HEK293 (cell line): ENCODE results near the gene DVL1.

Source experiments
- BCL6B ChIP-seq: fragments of 450-650 bp; formaldehyde crosslinking; IDR thresholded peaks from 2 replicates; pipeline ENCODE4 v1.5.1; 2017; ENCODE audit warnings: missing biosample characterization, missing genetic modification characterization
- FEZF1 ChIP-seq: fragments of 450-650 bp; formaldehyde crosslinking; IDR thresholded peaks from 2 replicates; pipeline ENCODE4 v1.5.1; 2016; ENCODE audit warnings: missing biosample characterization, missing genetic modification characterization
- GFI1B ChIP-seq: fragments of 450-650 bp; formaldehyde crosslinking; IDR thresholded peaks from 2 replicates; pipeline ENCODE4 v1.5.1; 2016; ENCODE audit warnings: missing biosample characterization, missing genetic modification characterization
- KLF7 ChIP-seq: fragments of 450-650 bp; formaldehyde crosslinking; IDR thresholded peaks from 2 replicates; pipeline ENCODE4 v1.5.1; 2016; ENCODE audit warnings: missing biosample characterization, missing genetic modification characterization, borderline replicate concordance
- KLF9 ChIP-seq: fragments of 450-650 bp; formaldehyde crosslinking; IDR thresholded peaks from 2 replicates; pipeline ENCODE4 v1.5.1; 2016; ENCODE audit warnings: missing biosample characterization, missing genetic modification characterization, low read depth
- OVOL3 ChIP-seq: fragments of 450-650 bp; formaldehyde crosslinking; IDR thresholded peaks from 2 replicates; pipeline ENCODE4 v1.5.1; 2016; ENCODE audit warnings: missing biosample characterization, missing genetic modification characterization
- PRDM1 ChIP-seq: fragments of 450-650 bp; formaldehyde crosslinking; IDR thresholded peaks from 2 replicates; pipeline ENCODE4; 2016; ENCODE audit warnings: missing biosample characterization, missing genetic modification characterization
- SALL2 ChIP-seq: fragments of 450-650 bp; formaldehyde crosslinking; IDR thresholded peaks from 2 replicates; pipeline ENCODE4 v1.5.0; 2017; ENCODE audit warnings: missing biosample characterization, mild to moderate bottlenecking, missing genetic modification characterization, borderline replicate concordance
- SCRT1 ChIP-seq: fragments of 450-650 bp; formaldehyde crosslinking; IDR thresholded peaks from 2 replicates; pipeline ENCODE4 v1.5.1; 2016; ENCODE audit warnings: missing biosample characterization, missing genetic modification characterization, borderline replicate concordance
- ZEB2 ChIP-seq: fragments of 450-650 bp; formaldehyde crosslinking; IDR thresholded peaks from 2 replicates; pipeline ENCODE4 v1.5.1; 2016; ENCODE audit warnings: missing biosample characterization, missing genetic modification characterization
- ZFP37 ChIP-seq: fragments of 450-650 bp; formaldehyde crosslinking; IDR thresholded peaks from 2 replicates; pipeline ENCODE4 v1.5.1; 2016; ENCODE audit warnings: missing biosample characterization, missing genetic modification characterization
- ZFP41 ChIP-seq: fragments of 450-650 bp; formaldehyde crosslinking; IDR thresholded peaks from 2 replicates; pipeline ENCODE4 v1.5.1; 2016; ENCODE audit warnings: missing biosample characterization, missing genetic modification characterization, borderline replicate concordance
- ZNF132 ChIP-seq: fragments of 450-650 bp; formaldehyde crosslinking; IDR thresholded peaks from 2 replicates; pipeline ENCODE4 v1.5.1; 2017; ENCODE audit warnings: missing biosample characterization, missing genetic modification characterization, borderline replicate concordance
- ZNF169 ChIP-seq: fragments of 450-650 bp; formaldehyde crosslinking; IDR thresholded peaks from 2 replicates; pipeline ENCODE4 v1.5.1; 2016; ENCODE audit warnings: missing biosample characterization, missing genetic modification characterization
- ZNF2 ChIP-seq: fragments of 450-650 bp; formaldehyde crosslinking; IDR thresholded peaks from 2 replicates; pipeline ENCODE4 v1.5.1; 2016; ENCODE audit warnings: missing biosample characterization, missing genetic modification characterization
- ZNF221 ChIP-seq: fragments of 450-650 bp; formaldehyde crosslinking; IDR thresholded peaks from 2 replicates; pipeline ENCODE4 v1.5.1; 2017; ENCODE audit warnings: missing biosample characterization, missing genetic modification characterization, borderline replicate concordance
- ZNF23 ChIP-seq: fragments of 450-650 bp; formaldehyde crosslinking; IDR thresholded peaks from 2 replicates; pipeline ENCODE4 v1.5.1; 2016; ENCODE audit warnings: missing biosample characterization, missing genetic modification characterization, borderline replicate concordance
- ZNF26 ChIP-seq: fragments of 450-650 bp; formaldehyde crosslinking; IDR thresholded peaks from 2 replicates; pipeline ENCODE4 v1.5.1; 2016; ENCODE audit warnings: missing biosample characterization, missing genetic modification characterization
- ZNF341 ChIP-seq: fragments of 450-650 bp; formaldehyde crosslinking; IDR thresholded peaks from 2 replicates; pipeline ENCODE4; 2016; ENCODE audit warnings: low read depth, missing biosample characterization, missing genetic modification characterization
- ZNF350 ChIP-seq: fragments of 450-650 bp; formaldehyde crosslinking; IDR thresholded peaks from 2 replicates; pipeline ENCODE4 v1.5.0; 2017; ENCODE audit warnings: missing biosample characterization, mild to moderate bottlenecking, missing genetic modification characterization
- ZNF501 ChIP-seq: fragments of 450-650 bp; formaldehyde crosslinking; IDR thresholded peaks from 2 replicates; pipeline ENCODE4 v1.5.1; 2016; ENCODE audit warnings: missing biosample characterization, missing genetic modification characterization
- ZNF560 ChIP-seq: fragments of 450-650 bp; formaldehyde crosslinking; IDR thresholded peaks from 2 replicates; pipeline ENCODE4 v1.5.1; 2017; ENCODE audit warnings: missing biosample characterization, missing genetic modification characterization, borderline replicate concordance
- ZNF571 ChIP-seq: fragments of 450-650 bp; formaldehyde crosslinking; IDR thresholded peaks from 2 replicates; pipeline ENCODE4 v1.5.0; 2017; ENCODE audit warnings: missing biosample characterization, missing genetic modification characterization
- ZNF626 ChIP-seq: fragments of 450-650 bp; sonication (Bioruptor Pico); formaldehyde crosslinking; IDR thresholded peaks from 2 replicates; pipeline ENCODE4 v1.5.1; 2018; ENCODE audit warnings: missing biosample characterization, missing genetic modification characterization, inconsistent platforms
- ZNF664 ChIP-seq: fragments of 450-650 bp; formaldehyde crosslinking; IDR thresholded peaks from 2 replicates; pipeline ENCODE4 v1.5.1; 2016; ENCODE audit warnings: missing biosample characterization, missing genetic modification characterization
- ZNF670 ChIP-seq: fragments of 450-650 bp; formaldehyde crosslinking; IDR thresholded peaks from 2 replicates; pipeline ENCODE4 v1.5.1; 2016; ENCODE audit warnings: missing biosample characterization, missing genetic modification characterization, low read depth
- ZNF785 ChIP-seq: fragments of 450-650 bp; formaldehyde crosslinking; IDR thresholded peaks from 2 replicates; pipeline ENCODE4 v1.5.1; 2016; ENCODE audit warnings: missing biosample characterization, missing genetic modification characterization
- ZNF843 ChIP-seq: fragments of 450-650 bp; formaldehyde crosslinking; IDR thresholded peaks from 2 replicates; pipeline ENCODE4 v1.5.1; 2016; ENCODE audit warnings: missing biosample characterization, missing genetic modification characterization
- TF ChIP-seq, protein P1 (sequence below): sonication (generic); formaldehyde crosslinking; IDR thresholded peaks from 2 replicates; pipeline ENCODE4 v1.8.1; 2022; ENCODE audit warnings: mild to moderate bottlenecking, moderate library complexity, missing genetic modification reagents
- TF ChIP-seq, protein P2 (sequence below): fragments of 450-650 bp; formaldehyde crosslinking; IDR thresholded peaks from 2 replicates; pipeline ENCODE4 v1.5.1; 2016; ENCODE audit warnings: missing biosample characterization, missing genetic modification characterization
- TF ChIP-seq, protein P3 (sequence below): fragments of 450-650 bp; formaldehyde crosslinking; IDR thresholded peaks from 2 replicates; pipeline ENCODE4 v1.5.1; 2016; ENCODE audit warnings: missing biosample characterization, missing genetic modification characterization
- TF ChIP-seq, protein P4 (sequence below): fragments of 450-650 bp; formaldehyde crosslinking; IDR thresholded peaks from 2 replicates; pipeline ENCODE4 v1.5.1; 2016; ENCODE audit warnings: missing biosample characterization, missing genetic modification characterization

DVL1 gene

DNA sequence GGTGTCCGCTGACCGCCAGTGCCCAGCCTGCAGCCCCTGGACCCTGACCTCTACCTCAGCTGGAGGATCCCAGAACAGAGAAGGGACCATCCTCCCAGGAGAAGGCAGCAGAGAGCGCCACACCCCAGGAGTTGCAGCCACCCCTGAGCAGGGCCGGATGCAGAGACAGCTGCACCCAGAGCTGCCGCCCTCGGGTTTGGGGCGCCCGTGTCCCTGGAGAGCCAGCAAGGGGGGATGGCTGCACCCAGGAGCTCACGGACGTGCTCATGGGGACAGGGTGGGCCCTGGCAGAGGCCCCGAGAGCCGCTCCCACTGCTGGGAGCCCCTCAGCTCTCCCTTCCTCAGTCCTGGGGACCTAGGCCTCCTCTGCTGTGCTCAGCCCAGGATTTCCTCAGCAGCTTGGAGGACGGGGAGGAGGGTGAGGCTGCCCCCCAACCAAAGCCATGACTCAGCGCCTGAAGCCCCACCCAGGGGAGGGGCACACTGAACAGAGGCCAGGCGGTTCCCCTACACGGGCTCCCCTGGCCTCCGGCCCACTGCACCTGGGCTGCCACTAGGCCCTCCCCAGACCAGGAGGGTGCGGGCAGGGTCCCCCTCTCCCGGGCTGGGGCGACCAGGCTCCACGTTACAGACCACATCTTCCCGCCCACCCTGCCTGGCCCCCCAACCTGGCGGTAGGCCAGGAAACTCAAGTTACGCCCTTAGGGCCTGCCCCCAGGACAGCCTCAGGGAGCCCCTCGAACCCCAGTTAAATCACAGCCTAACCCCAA lies 43.7 kb downstream of the DVL1 start (continued):
- TF ChIP-seq ZNF221 (tag by site-specific recombination): no peak
- TF ChIP-seq ZNF132 (tag by site-specific recombination): no peak
- TF ChIP-seq ZNF169 (tag by site-specific recombination): no peak
- TF ChIP-seq ZNF626 (tag by site-specific recombination): no peak
- TF ChIP-seq ZNF785 (tag by site-specific recombination): no peak
- TF ChIP-seq OVOL3: no peak
- no peak for TF ChIP-seq ZNF26 (tag by site-specific recombination)
- no peak for TF ChIP-seq SALL2 (tag by site-specific recombination)
- TF ChIP-seq KLF9: 0 out of 2 replicates have a peak, but pooled peaks have one; percentile 9
- no peak for TF ChIP-seq ZNF501 (tag by site-specific recombination)
- TF ChIP-seq, protein P1, sequence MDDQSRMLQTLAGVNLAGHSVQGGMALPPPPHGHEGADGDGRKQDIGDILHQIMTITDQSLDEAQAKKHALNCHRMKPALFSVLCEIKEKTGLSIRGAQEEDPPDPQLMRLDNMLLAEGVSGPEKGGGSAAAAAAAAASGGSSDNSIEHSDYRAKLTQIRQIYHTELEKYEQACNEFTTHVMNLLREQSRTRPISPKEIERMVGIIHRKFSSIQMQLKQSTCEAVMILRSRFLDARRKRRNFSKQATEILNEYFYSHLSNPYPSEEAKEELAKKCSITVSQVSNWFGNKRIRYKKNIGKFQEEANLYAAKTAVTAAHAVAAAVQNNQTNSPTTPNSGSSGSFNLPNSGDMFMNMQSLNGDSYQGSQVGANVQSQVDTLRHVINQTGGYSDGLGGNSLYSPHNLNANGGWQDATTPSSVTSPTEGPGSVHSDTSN (CRISPR knock-in tag): no peak
- TF ChIP-seq SCRT1: no peak
- TF ChIP-seq FEZF1 (tag by site-specific recombination): no peak
- no peak for TF ChIP-seq ZNF843 (tag by site-specific recombination)
- no peak for TF ChIP-seq ZNF560
- no peak for TF ChIP-seq KLF7 (tag by site-specific recombination)
- no peak for TF ChIP-seq ZEB2
- no peak for TF ChIP-seq ZFP37 (tag by site-specific recombination)
- no peak for TF ChIP-seq GFI1B (tag by site-specific recombination)
- no peak for TF ChIP-seq ZFP41 (tag by site-specific recombination)
- no peak for TF ChIP-seq ZNF664 (tag by site-specific recombination)
- TF ChIP-seq, protein P2, sequence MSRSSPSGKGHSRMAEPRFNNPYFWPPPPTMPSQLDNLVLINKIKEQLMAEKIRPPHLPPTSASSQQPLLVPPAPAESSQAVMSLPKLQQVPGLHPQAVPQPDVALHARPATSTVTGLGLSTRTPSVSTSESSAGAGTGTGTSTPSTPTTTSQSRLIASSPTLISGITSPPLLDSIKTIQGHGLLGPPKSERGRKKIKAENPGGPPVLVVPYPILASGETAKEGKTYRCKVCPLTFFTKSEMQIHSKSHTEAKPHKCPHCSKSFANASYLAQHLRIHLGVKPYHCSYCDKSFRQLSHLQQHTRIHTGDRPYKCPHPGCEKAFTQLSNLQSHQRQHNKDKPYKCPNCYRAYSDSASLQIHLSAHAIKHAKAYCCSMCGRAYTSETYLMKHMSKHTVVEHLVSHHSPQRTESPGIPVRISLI: no peak
- TF ChIP-seq, protein P3, sequence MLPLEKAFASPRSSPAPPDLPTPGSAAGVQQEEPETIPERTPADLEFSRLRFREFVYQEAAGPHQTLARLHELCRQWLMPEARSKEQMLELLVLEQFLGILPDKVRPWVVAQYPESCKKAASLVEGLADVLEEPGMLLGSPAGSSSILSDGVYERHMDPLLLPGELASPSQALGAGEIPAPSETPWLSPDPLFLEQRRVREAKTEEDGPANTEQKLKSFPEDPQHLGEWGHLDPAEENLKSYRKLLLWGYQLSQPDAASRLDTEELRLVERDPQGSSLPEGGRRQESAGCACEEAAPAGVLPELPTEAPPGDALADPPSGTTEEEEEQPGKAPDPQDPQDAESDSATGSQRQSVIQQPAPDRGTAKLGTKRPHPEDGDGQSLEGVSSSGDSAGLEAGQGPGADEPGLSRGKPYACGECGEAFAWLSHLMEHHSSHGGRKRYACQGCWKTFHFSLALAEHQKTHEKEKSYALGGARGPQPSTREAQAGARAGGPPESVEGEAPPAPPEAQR: no peak
- TF ChIP-seq ZNF571 (tag by site-specific recombination): no peak
- TF ChIP-seq, protein P4, sequence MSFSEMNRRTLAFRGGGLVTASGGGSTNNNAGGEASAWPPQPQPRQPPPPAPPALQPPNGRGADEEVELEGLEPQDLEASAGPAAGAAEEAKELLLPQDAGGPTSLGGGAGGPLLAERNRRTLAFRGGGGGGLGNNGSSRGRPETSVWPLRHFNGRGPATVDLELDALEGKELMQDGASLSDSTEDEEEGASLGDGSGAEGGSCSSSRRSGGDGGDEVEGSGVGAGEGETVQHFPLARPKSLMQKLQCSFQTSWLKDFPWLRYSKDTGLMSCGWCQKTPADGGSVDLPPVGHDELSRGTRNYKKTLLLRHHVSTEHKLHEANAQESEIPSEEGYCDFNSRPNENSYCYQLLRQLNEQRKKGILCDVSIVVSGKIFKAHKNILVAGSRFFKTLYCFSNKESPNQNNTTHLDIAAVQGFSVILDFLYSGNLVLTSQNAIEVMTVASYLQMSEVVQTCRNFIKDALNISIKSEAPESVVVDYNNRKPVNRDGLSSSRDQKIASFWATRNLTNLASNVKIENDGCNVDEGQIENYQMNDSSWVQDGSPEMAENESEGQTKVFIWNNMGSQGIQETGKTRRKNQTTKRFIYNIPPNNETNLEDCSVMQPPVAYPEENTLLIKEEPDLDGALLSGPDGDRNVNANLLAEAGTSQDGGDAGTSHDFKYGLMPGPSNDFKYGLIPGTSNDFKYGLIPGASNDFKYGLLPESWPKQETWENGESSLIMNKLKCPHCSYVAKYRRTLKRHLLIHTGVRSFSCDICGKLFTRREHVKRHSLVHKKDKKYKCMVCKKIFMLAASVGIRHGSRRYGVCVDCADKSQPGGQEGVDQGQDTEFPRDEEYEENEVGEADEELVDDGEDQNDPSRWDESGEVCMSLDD (tag by site-specific recombination): peak; percentile 82
- TF ChIP-seq ZNF23: no peak
- TF ChIP-seq ZNF670 (tag by site-specific recombination): no peak
- TF ChIP-seq PRDM1 (tag by site-specific recombination): no peak
- TF ChIP-seq BCL6B: no peak
- no peak for TF ChIP-seq ZNF2 (tag by site-specific recombination)
- TF ChIP-seq ZNF350 (tag by site-specific recombination): no peak
- TF ChIP-seq ZNF341: peak; percentile 25; the same call in 1 of the 2 replicates
